H1 (cell line): ENCODE measurements around the gene ADAMTS6. TPM values are rescaled to one million over a fixed set of nuclear protein-coding genes. Genes with fewer than 3 reads are reported as not detected.

Source experiments
- CTCF ChIA-PET: fragments of 300-600 bp; sonication (Branson Sonifier 250); formaldehyde crosslinking; loops from one replicate; lab custom pipeline; 2021; ENCODE audit not compliant: partially characterized antibody; lab: Charles Lee
- POLR2A ChIA-PET: fragments of 300-600 bp; sonication (Branson Sonifier 250); formaldehyde crosslinking; loops from one replicate; lab custom pipeline; 2021; ENCODE audit warnings: inconsistent platforms; ENCODE audit not compliant: partially characterized antibody; lab: Charles Lee
- DNase-seq, 2 experiments: peaks; one replicate each; pipeline versions ENCODE4 v3.0.0 to v3.0.0-alpha.2; 2010 to 2022; ENCODE audit warnings: low spot score in 2 of 2, low read depth in 1 of 2, mixed read lengths in 1 of 2
- FAIRE-seq: peaks from 2 replicates; lab custom pipeline; 2011; peaks lifted over from hg19 to GRCh38; lab: Jason Lieb, UNC
- H2AFZ ChIP-seq: 2 replicates; pipeline ENCODE4 v1.8.1; 2012; ENCODE audit warnings: low read length, inconsistent platforms
- H2AK5ac ChIP-seq: 2 replicates; pipeline ENCODE4 v1.6.1; 2013; ENCODE audit warnings: low read depth, low read length
- H2BK120ac ChIP-seq: replicated peaks from 2 replicates; pipeline ENCODE3; 2013; ENCODE audit warnings: low read depth, low read length, inconsistent platforms
- H2BK12ac ChIP-seq: 2 replicates; pipeline ENCODE4 v1.6.1; 2013; ENCODE audit warnings: low read depth, low read length
- H2BK15ac ChIP-seq: 2 replicates; pipeline ENCODE4 v1.6.1; 2013; ENCODE audit warnings: low read length
- H2BK20ac ChIP-seq: 2 replicates; pipeline ENCODE4 v1.6.1; 2013; ENCODE audit warnings: low read length
- H2BK5ac ChIP-seq: 2 replicates; pipeline ENCODE4 v1.6.1; 2013; ENCODE audit warnings: low read depth, low read length
- H3K14ac ChIP-seq: 2 replicates; pipeline ENCODE4 v1.6.1; 2013; ENCODE audit warnings: inconsistent platforms; ENCODE audit not compliant: insufficient read length
- H3K18ac ChIP-seq: 2 replicates; pipeline ENCODE4 v1.6.1; 2013; ENCODE audit warnings: low read length; ENCODE audit errors: extremely low read depth
- H3K23ac ChIP-seq: 2 replicates; pipeline ENCODE4 v1.6.1; 2013; ENCODE audit warnings: inconsistent platforms; ENCODE audit not compliant: insufficient read length
- H3K23me2 ChIP-seq: 2 replicates; pipeline ENCODE4 v1.6.1; 2013; ENCODE audit warnings: low read depth, low read length
- H3K27ac ChIP-seq: 2 replicates; pipeline ENCODE4 v1.6.1; 2011; ENCODE audit warnings: low read depth, low read length, inconsistent platforms
- H3K27me3 ChIP-seq, 4 experiments: replicated peaks in 1 of 4; 1 replicate in 1 of 4; 2 replicates in 3 of 4; pipeline versions ENCODE4 v1.6.1 to v1.8.1; 2011 to 2013; ENCODE audit warnings: low read length in 3 of 4, mild to moderate bottlenecking in 3 of 4, inconsistent platforms in 2 of 4, mixed read lengths in 2 of 4, moderate library complexity in 1 of 4; ENCODE audit not compliant: control insufficient read depth in 3 of 4, insufficient read depth in 3 of 4; ENCODE audit errors: extremely low read depth in 1 of 4
- H3K36me3 ChIP-seq, 4 experiments: 2 replicates each; pipeline versions ENCODE4 v1.6.1 to v1.8.1; 2011 to 2013; ENCODE audit warnings: mild to moderate bottlenecking in 4 of 4, low read length in 3 of 4, moderate library complexity in 2 of 4, control low read depth in 1 of 4, inconsistent platforms in 1 of 4; ENCODE audit not compliant: insufficient read depth in 4 of 4, control insufficient read depth in 2 of 4
- H3K4ac ChIP-seq: replicated peaks from 2 replicates; pipeline ENCODE3; 2013; ENCODE audit warnings: low read length, low read depth, mixed read lengths, inconsistent platforms; ENCODE audit not compliant: insufficient read length
- H3K4me1 ChIP-seq, 4 experiments: replicated peaks in 1 of 4; 1 replicate in 1 of 4; 2 replicates in 3 of 4; pipeline versions ENCODE4 v1.6.1 to v1.8.1; 2011 to 2013; ENCODE audit warnings: low read length in 3 of 4, inconsistent platforms in 2 of 4, mixed read lengths in 1 of 4; ENCODE audit not compliant: insufficient read depth in 4 of 4, control insufficient read depth in 3 of 4
- H3K4me2 ChIP-seq, 2 experiments: 2 replicates each; pipeline versions ENCODE4 v1.6.1 to v1.8.1; 2011 to 2013; ENCODE audit warnings: low read depth in 2 of 2, low read length in 2 of 2, control low read depth in 1 of 2, inconsistent platforms in 1 of 2, mild to moderate bottlenecking in 1 of 2; ENCODE audit not compliant: insufficient read depth in 1 of 2
- H3K4me3 ChIP-seq, 4 experiments: fragments of 200-600, 300-600 bp in 1 of 4; sonication (generic), shearing (Covaris generic), sonication (Bioruptor Twin) in 1 of 4; 2 replicates each; pipeline versions ENCODE4 v1.5.1 to v1.8.1; 2011 to 2016; ENCODE audit warnings: low read length in 4 of 4, low read depth in 3 of 4, control low read depth in 2 of 4, inconsistent platforms in 2 of 4, mild to moderate bottlenecking in 2 of 4, mixed read lengths in 1 of 4, moderate library complexity in 1 of 4; ENCODE audit not compliant: insufficient read depth in 2 of 4; ENCODE audit errors: extremely low read depth in 1 of 4
- H3K56ac ChIP-seq: replicated peaks from 2 replicates; pipeline ENCODE3; 2013; ENCODE audit warnings: low read depth, mild to moderate bottlenecking, mixed read lengths, low read length, inconsistent platforms; ENCODE audit not compliant: insufficient read length
- H3K79me1 ChIP-seq: 2 replicates; pipeline ENCODE4 v1.6.1; 2013; ENCODE audit warnings: low read depth, low read length, control low read depth
- H3K79me2 ChIP-seq, 2 experiments: 2 replicates each; pipeline versions ENCODE4 v1.6.1 to v1.8.1; 2012 to 2013; ENCODE audit warnings: low read length in 2 of 2, mild to moderate bottlenecking in 2 of 2, inconsistent platforms in 1 of 2; ENCODE audit not compliant: insufficient read depth in 2 of 2, control insufficient read depth in 1 of 2
- H3K9ac ChIP-seq, 4 experiments: replicated peaks in 1 of 4; 1 replicate in 1 of 4; 2 replicates in 3 of 4; pipeline versions ENCODE4 v1.6.1 to v1.8.1; 2011 to 2013; ENCODE audit warnings: low read depth in 3 of 4, low read length in 3 of 4, control low read depth in 2 of 4, mild to moderate bottlenecking in 2 of 4, moderate library complexity in 2 of 4, inconsistent platforms in 1 of 4; ENCODE audit errors: extremely low read depth in 1 of 4
- H3K9me3 ChIP-seq, 2 experiments: 2 replicates each; pipeline versions ENCODE4 v1.6.1 to v1.8.1; 2012 to 2013; ENCODE audit warnings: mild to moderate bottlenecking in 2 of 2, moderate library complexity in 2 of 2, control low read depth in 1 of 2, inconsistent platforms in 1 of 2, low read depth in 1 of 2, low read length in 1 of 2, mixed read lengths in 1 of 2; ENCODE audit not compliant: insufficient read depth in 2 of 2
- H4K20me1 ChIP-seq, 2 experiments: replicated peaks in 1 of 2; 2 replicates each; pipeline versions ENCODE3 to v1.8.1; 2011 to 2013; ENCODE audit warnings: inconsistent platforms in 2 of 2, low read length in 2 of 2, mild to moderate bottlenecking in 1 of 2; ENCODE audit not compliant: insufficient read depth in 2 of 2, control insufficient read depth in 1 of 2
- H4K5ac ChIP-seq: 2 replicates; pipeline ENCODE4 v1.6.1; 2013; ENCODE audit warnings: low read length, low read depth, mixed read lengths, inconsistent platforms; ENCODE audit not compliant: insufficient read length
- H4K8ac ChIP-seq: 2 replicates; pipeline ENCODE4 v1.8.0; 2013; ENCODE audit warnings: mild to moderate bottlenecking, moderate library complexity, low read length, inconsistent platforms; ENCODE audit not compliant: insufficient read depth; ENCODE audit errors: extremely low read depth
- H4K91ac ChIP-seq: replicated peaks from 2 replicates; pipeline ENCODE3; 2013; ENCODE audit warnings: low read length, mixed read lengths, inconsistent platforms; ENCODE audit not compliant: insufficient read length
- HDAC2 ChIP-seq, 2 experiments: fragments of 300-600 bp in 1 of 2; sonication (generic) in 1 of 2; IDR thresholded peaks; 2 replicates each; pipeline ENCODE4 v1.6.1; 2011 to 2012; ENCODE audit warnings: low read depth in 2 of 2, low read length in 2 of 2, mild to moderate bottlenecking in 2 of 2, moderate library complexity in 2 of 2, borderline replicate concordance in 1 of 2, inconsistent platforms in 1 of 2
- HDAC6 ChIP-seq: IDR thresholded peaks from one replicate; pipeline ENCODE4 v1.7.1; 2012; ENCODE audit warnings: low read depth, mild to moderate bottlenecking, inconsistent platforms, low read length, moderate library complexity
- KDM4A ChIP-seq: IDR thresholded peaks from one replicate; pipeline ENCODE4 v1.7.1; 2012; ENCODE audit warnings: low read depth, mild to moderate bottlenecking, moderate library complexity, low read length, inconsistent platforms; ENCODE audit not compliant: severe bottlenecking
- KDM5A ChIP-seq: fragments of 200-600 bp; IDR thresholded peaks from 2 replicates; pipeline ENCODE4 v1.7.1; 2012; ENCODE audit warnings: mild to moderate bottlenecking, low read length, inconsistent platforms, mixed read lengths
- MAFK ChIP-seq: IDR thresholded peaks from 2 replicates; pipeline ENCODE4 v1.6.1; 2012; ENCODE audit warnings: low read depth, mild to moderate bottlenecking, improper control_type of control experiment, low read length
- POLR2A ChIP-seq, 2 experiments: IDR thresholded peaks; 1 replicate in 1 of 2; 2 replicates in 1 of 2; pipeline ENCODE4 v1.6.1; 2011; ENCODE audit warnings: low read depth in 2 of 2, low read length in 2 of 2, mild to moderate bottlenecking in 2 of 2; ENCODE audit errors: control extremely low read depth in 1 of 2
- SAP30 ChIP-seq: fragments of 300-600 bp; sonication (generic); IDR thresholded peaks from 2 replicates; pipeline ENCODE4 v1.7.1; 2012; ENCODE audit warnings: low read length, moderate library complexity, mild to moderate bottlenecking, inconsistent platforms; ENCODE audit not compliant: insufficient read depth, insufficient replicate concordance
- TAF7 ChIP-seq: optimal IDR thresholded peaks from 2 replicates; pipeline ENCODE3; 2011; ENCODE audit warnings: low read depth, mild to moderate bottlenecking, inconsistent platforms, low read length, moderate library complexity, borderline replicate concordance
- TBP ChIP-seq: IDR thresholded peaks from 2 replicates; pipeline ENCODE4 v1.6.1; 2011; ENCODE audit warnings: low read depth, low read length, improper control_type of control experiment
- TEAD4 ChIP-seq: IDR thresholded peaks from 2 replicates; pipeline ENCODE4 v1.6.1; 2012; ENCODE audit warnings: low read depth, low read length, inconsistent platforms, mixed read lengths
- YY1 ChIP-seq: IDR thresholded peaks from 2 replicates; pipeline ENCODE4 v1.6.1; 2011; ENCODE audit warnings: low read depth, mild to moderate bottlenecking, low read length
- WGBS, 2 experiments: shearing (Covaris generic) in 1 of 2; methylation state at CpG; one replicate each; pipeline versions ENCODE4 v1.1.6 to v1.1.7; 2013 to 2015; ENCODE audit warnings: low lambda C conversion rate in 2 of 2, mixed read lengths in 2 of 2, inconsistent platforms in 1 of 2, low coverage in 1 of 2, missing lambda C conversion rate in 1 of 2; ENCODE audit not compliant: insufficient replicate concordance in 2 of 2, insufficient coverage in 1 of 2, insufficient read length in 1 of 2; ENCODE audit errors: extremely low coverage in 1 of 2, missing lambda C conversion rate in 1 of 2; 5-methylcytosine and 5-hydroxymethylcytosine counted together
- polyA plus RNA-seq, 7 experiments: library from polyadenylated mRNA; depleted of rRNA in 3 of 7; stranded (reverse) in 5 of 7; unstranded in 2 of 7; fragments of >200 nt in 5 of 7; fragments of 200-250 nt in 2 of 7; gene quantifications; 1 replicate in 5 of 7; 2 replicates in 1 of 7; 4 replicates in 1 of 7; pipeline versions ENCODE4 v1.2.1 to v1.2.3, GENCODE V29; 2011 to 2013; ENCODE audit warnings: missing spikeins in 2 of 7, mixed read lengths in 2 of 7
- total RNA-seq: library from RNA; stranded (reverse); fragmentation: NEBNext Ultra II Directional; extraction: Animal tissue kit (Norgen Biotek cat#: 25700); gene quantifications from 2 replicates; pipeline ENCODE4 v1.2.1, GENCODE V29; 2021
- TF ChIP-seq, protein P1 (sequence below): IDR thresholded peaks from 2 replicates; pipeline ENCODE4 v1.6.1; 2012; ENCODE audit warnings: inconsistent platforms

ADAMTS6 gene
- total and polyA plus RNA-seq, 2 of the 8 experiments (the other 6 are each of a cell fraction or from before 2014, with no cell fraction given) = 0.74 to 2.4 TPM

GRCh38 chr5:65262096-65262495 lies 219.6 kb downstream of the ADAMTS6 start:
- Histone ChIP-seq H2BK120ac (no peak overlapping the region), H3K27ac (no peak overlapping the region), H4K91ac (no peak overlapping the region), H3K18ac (no peak overlapping the region), H3K4me3 (no peak overlapping the region), H4K8ac (no peak overlapping the region), H3K14ac (no peak overlapping the region), H3K4me1 (peaks cover 2 to 25% (median 14%) of the 10 kb centered on the region in 4 experiments; a peak in 6 of 7 replicates), H2BK20ac (0 out of 2 replicates have a peak overlapping the region, but pooled peaks have one; percentile 17), H3K9me3 (no peaks in the 10 kb centered on the region), H2AK5ac (no peak overlapping the region), H4K5ac (no peak overlapping the region), H3K79me2 (no peaks in the 10 kb centered on the region), H3K56ac (no peak overlapping the region), H3K9ac (no peak overlapping the region), H2BK5ac (0 out of 2 replicates have a peak overlapping the region, but pooled peaks have one; percentile 57), H3K23ac (no peak overlapping the region), H3K23me2 (peaks cover 2% of the 10 kb centered on the region; the same call in 1 of the 2 replicates), H2BK15ac (no peak overlapping the region), H3K36me3 (no peaks in the 10 kb centered on the region), H3K4ac (no peak overlapping the region), H4K20me1 (no peaks in the 10 kb centered on the region), H3K27me3 (no peaks in the 10 kb centered on the region), H2AFZ (peak overlapping the region; percentile 27; the same call in 1 of the 2 replicates), H3K4me2 (no peak overlapping the region), H2BK12ac (peak overlapping the region; percentile 51), H3K79me1 (no peaks in the 10 kb centered on the region)
- CTCF ChIA-PET = interaction anchor here (0.6 to 1.1 kb wide), 2 partner anchors 314 to 448 kb away, joined by 3 read pairs; no protein-coding TSS in a partner anchor
- FAIRE-seq (no peak), DNase-seq (no peak)
- 91% methylated on average over 3 of the region's 3 CpGs; no CpG with 5 or more reads in 1 of the 2 experiments for WGBS, 2 experiments
- POLR2A ChIA-PET = no interaction called here
- no peak for TF ChIP-seq POLR2A (IDR thresholded peaks at IDR 0.05; ENCODE audit: control extremely low read depth in 1 of 2, low read depth in 2 of 2, low read length in 2 of 2)
- no peak for TF ChIP-seq TBP
- TF ChIP-seq TAF7 = no peak
- TF ChIP-seq TEAD4 = no peak
- TF ChIP-seq KDM4A = no peak
- no peak for TF ChIP-seq HDAC6
- no peak for TF ChIP-seq KDM5A
- TF ChIP-seq MAFK = no peak
- no peak for TF ChIP-seq SAP30
- TF ChIP-seq YY1 = no peak
- TF ChIP-seq, protein P1, sequence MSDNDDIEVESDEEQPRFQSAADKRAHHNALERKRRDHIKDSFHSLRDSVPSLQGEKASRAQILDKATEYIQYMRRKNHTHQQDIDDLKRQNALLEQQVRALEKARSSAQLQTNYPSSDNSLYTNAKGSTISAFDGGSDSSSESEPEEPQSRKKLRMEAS = no peak
- no peak for TF ChIP-seq HDAC2 (IDR thresholded peaks at IDR 0.05; ENCODE audit: borderline replicate concordance in 1 of 2, low read depth in 2 of 2, low read length in 2 of 2)
